Transverse colon (tissue), 4 donors: ENCODE data around the gene SIMC1. TPM values are rescaled to one million over a fixed set of nuclear protein-coding genes. Genes with fewer than 3 reads are reported as not detected.
"Not testable (repeated sequence)": the region's sequence is repeated elsewhere in the genome, so short reads cannot be mapped to it uniquely, and the experiment has no call there.

ENCODE experiments used
- DNase-seq: peaks from one replicate; pipeline ENCODE4 v3.0.0-alpha.2; 2019
- H3K27ac ChIP-seq, 4 donors: fragments of 200-600 bp; sonication (generic); 2 replicates each; pipeline ENCODE4 v1.5.1; 2016 to 2018; ENCODE audit warnings: inconsistent platforms in 4 of 4
- H3K27me3 ChIP-seq: fragments of 200-600 bp; sonication (generic); 2 replicates; pipeline ENCODE4 v1.5.1; 2017; ENCODE audit warnings: inconsistent platforms
- H3K36me3 ChIP-seq, 4 donors: fragments of 200-600 bp; sonication (generic); 2 replicates each; pipeline ENCODE4 v1.5.1; 2017 to 2019; ENCODE audit warnings: inconsistent platforms in 4 of 4
- H3K4me1 ChIP-seq, 4 donors: fragments of 200-600 bp; sonication (generic); 2 replicates each; pipeline ENCODE4 v1.5.1; 2017 to 2020; ENCODE audit warnings: inconsistent platforms in 4 of 4
- H3K4me3 ChIP-seq, 4 donors: fragments of 200-600 bp; sonication (generic); 1 replicate in 1 of 4; 2 replicates in 3 of 4; pipeline versions ENCODE4 v1.5.1 to v1.6.1; 2017 to 2019; ENCODE audit warnings: inconsistent platforms in 4 of 4
- H3K9me3 ChIP-seq, 2 donors: fragments of 200-600 bp; sonication (generic); 2 replicates each; pipeline ENCODE4 v1.5.1; 2017 to 2019; ENCODE audit warnings: inconsistent platforms in 2 of 2
- EP300 ChIP-seq: sonication (generic); formaldehyde crosslinking; IDR thresholded peaks from one replicate; pipeline ENCODE4 v1.6.1; 2017; ENCODE audit warnings: antibody characterized with exemption, low read depth
- POLR2A ChIP-seq: fragments of 450-650 bp; IDR thresholded peaks from one replicate; pipeline ENCODE4 v1.6.1; 2016; ENCODE audit warnings: antibody characterized with exemption, mild to moderate bottlenecking, moderate library complexity
- POLR2AphosphoS5 ChIP-seq, 3 donors: sonication (generic); formaldehyde crosslinking; IDR thresholded peaks; one replicate each; pipeline ENCODE4 v1.6.1; 2016; ENCODE audit warnings: antibody characterized with exemption in 3 of 3
- WGBS, 2 donors: methylation state at CpG; one replicate each; pipeline ENCODE4 v1.1.5; 2018; ENCODE audit warnings: low coverage in 1 of 2; 5-methylcytosine and 5-hydroxymethylcytosine counted together
- in situ Hi-C, 4 donors: fragments of 200-750 bp; cut with MboI; loops; one replicate each; pipeline versions ENCODE4 v1.15.0 to v1.15.1; 2017; ENCODE audit warnings: low sequenced_read_pairs in 3 of 4, low pct_ligation_motif_present in 1 of 4, low pct_unique_long_range_greater_than_20kb in 1 of 4
- intact Hi-C: fragments of 100-400 bp; cut with DNase I; formaldehyde crosslinking; loops from one replicate; pipeline ENCODE4 v1.15.1; 2023; ENCODE audit warnings: low total_unique reads
- total RNA-seq, 4 donors: library from RNA; depleted of rRNA; stranded (reverse); fragments of >200 nt; gene quantifications; one replicate each; pipeline ENCODE4 v1.1.0, GENCODE V29; 2016
- TF ChIP-seq, protein P1 (sequence below), 5 experiments: fragments of 200-600 bp in 3 of 5; fragments of 450-650 bp in 2 of 5; sonication (generic) in 3 of 5; IDR thresholded peaks; 1 replicate in 2 of 5; 2 replicates in 3 of 5; pipeline ENCODE4 v1.5.1; 2016 to 2017; ENCODE audit warnings: antibody characterized with exemption in 5 of 5, inconsistent platforms in 3 of 5, mild to moderate bottlenecking in 2 of 5, moderate library complexity in 1 of 5

The SIMC1 gene
- 10 to 100 TPM; 15.0 to 21.2 (median 17.7) TPM for total RNA-seq

DNA sequence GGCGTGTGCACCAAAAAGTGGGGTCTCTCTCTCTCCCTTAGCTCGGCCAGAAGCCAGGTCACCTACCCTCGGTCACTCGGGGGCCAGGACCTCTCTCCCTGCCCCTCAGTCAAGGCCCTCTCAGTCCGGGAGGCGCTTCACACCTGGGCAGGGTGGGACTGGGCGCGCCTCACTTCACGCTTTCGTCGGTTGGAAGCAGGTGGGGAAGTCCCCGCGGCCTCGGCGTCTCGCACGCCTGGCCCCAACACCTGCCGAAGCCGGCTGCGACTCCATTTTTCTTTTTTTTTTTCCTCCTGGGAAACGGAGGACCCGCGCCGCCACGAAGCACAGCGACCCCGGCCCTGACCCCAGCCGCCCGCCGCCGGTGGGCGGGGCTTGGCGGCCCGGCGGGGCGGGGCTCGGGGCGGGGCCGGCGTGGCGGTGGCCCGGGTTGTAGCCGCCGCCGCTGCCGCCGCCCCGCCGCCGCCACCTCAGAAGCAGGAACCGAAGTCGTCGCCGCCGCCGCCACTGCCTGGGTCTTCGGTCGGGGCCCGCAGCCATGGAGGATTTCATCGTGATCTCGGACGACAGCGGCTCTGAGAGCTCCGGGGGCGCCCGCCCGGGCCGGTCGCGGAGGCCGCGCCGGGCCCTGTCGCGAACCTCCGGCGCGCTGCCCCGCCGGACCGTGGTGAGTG, at the start of gene SIMC1:
Gene SIMC1, plus strand, starts transcription at position 454 of the 674 bp plus-strand sequence. Its CDS starts 85 bp downstream, at position 539.
- 10% methylated on average over 22 of the region's 81 CpGs; no CpG with 5 or more reads in 1 of the 2 donors for WGBS, 2 donors
- intact Hi-C loops, H3K27me3 ChIP-seq, H3K36me3 ChIP-seq, in situ Hi-C loops, H3K9me3 ChIP-seq, H3K4me1 ChIP-seq: not testable (repeated sequence)
- Histone ChIP-seq H3K4me3 (peak within 1 kb of the TSS in 3 of 4 donors; percentile 53 to 67 (median 56)), H3K27ac (peak within 1 kb of the TSS; percentile 55 to 82 (median 74))
- peak; percentile 43 for DNase-seq

DNA sequence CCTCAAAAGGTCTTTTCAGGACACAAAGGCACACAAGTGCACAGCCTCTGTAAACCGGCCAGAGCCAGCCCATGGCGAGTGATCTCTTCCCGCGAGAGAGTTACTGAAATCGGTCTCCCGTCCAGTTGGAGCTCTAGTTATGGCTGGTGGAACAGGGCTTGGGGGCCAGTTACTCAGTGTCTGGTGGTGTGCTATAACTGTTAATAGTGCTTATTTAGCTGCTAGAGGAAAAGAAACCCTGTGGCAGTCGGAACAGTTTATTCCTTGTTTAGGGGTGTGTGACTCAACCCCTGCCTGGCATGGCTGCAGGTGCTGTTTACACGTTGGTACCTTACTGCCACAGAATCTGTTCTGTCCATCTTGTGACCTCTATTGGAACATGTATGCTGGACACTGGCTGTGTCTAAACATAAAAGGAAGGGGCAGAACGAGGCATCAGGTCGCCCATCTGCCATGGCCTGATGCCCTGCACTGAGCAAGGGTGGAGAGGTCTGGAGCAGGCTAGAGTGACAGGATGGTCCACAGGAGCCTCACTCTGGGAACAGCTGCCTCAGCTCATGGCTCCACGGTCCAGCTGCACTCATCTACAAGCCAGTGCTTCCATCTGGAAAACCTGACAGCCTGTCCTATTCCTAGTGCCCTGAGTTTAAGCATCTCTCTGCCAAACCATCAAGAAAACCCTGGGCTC, 49.6 kb upstream of the SIMC1 start:
- no peak overlapping the region for H3K27ac ChIP-seq
- H3K4me3 ChIP-seq: no peak overlapping the region
- WGBS, 2 donors: 91% methylated on average over 11 of the region's 11 CpGs; no CpG with 5 or more reads in 1 of the 2 donors
- no peaks in the 10 kb centered on the region for H3K4me1 ChIP-seq
- in situ Hi-C loops: no loop called here
- H3K9me3 ChIP-seq: no peaks in the 10 kb centered on the region
- TF ChIP-seq POLR2A: no peak
- peaks cover 13% of the 10 kb centered on the region for H3K27me3 ChIP-seq
- H3K36me3 ChIP-seq: no peaks in the 10 kb centered on the region
- no peak for DNase-seq
- intact Hi-C loops: no loop called here

DNA sequence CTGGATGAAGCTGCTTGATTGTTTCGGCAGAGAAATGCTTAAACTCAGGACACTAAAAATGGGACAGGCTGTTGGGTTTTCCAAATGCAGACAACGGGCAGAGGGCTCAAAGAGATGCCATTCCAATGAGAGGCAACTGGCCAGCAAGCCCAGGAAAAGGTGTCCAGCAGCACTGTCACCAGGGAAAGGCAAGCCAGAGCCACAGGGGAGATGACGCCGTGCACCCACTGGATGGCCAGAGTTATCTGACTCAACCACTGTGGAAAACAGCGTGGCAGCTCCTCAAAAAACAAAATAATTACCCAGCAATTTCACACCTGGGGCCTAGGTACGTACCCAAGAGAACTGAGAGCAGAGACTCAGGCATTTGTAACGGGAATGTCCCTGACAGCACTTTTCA, 48.4 kb upstream of the SIMC1 start:
- no peak for DNase-seq
- Histone ChIP-seq H3K27ac (no peak overlapping the region), H3K36me3 (no peaks in the 10 kb centered on the region), H3K27me3 (peaks cover 21% of the 10 kb centered on the region), H3K4me1 (peaks cover 0 to 4% (median 2%) of the 10 kb centered on the region in 4 donors), H3K9me3 (no peaks in the 10 kb centered on the region), H3K4me3 (no peak overlapping the region)
- TF ChIP-seq POLR2AphosphoS5 (IDR thresholded peaks at IDR 0.05) (no peak), POLR2A (no peak), EP300 (no peak)
- TF ChIP-seq, protein P1, sequence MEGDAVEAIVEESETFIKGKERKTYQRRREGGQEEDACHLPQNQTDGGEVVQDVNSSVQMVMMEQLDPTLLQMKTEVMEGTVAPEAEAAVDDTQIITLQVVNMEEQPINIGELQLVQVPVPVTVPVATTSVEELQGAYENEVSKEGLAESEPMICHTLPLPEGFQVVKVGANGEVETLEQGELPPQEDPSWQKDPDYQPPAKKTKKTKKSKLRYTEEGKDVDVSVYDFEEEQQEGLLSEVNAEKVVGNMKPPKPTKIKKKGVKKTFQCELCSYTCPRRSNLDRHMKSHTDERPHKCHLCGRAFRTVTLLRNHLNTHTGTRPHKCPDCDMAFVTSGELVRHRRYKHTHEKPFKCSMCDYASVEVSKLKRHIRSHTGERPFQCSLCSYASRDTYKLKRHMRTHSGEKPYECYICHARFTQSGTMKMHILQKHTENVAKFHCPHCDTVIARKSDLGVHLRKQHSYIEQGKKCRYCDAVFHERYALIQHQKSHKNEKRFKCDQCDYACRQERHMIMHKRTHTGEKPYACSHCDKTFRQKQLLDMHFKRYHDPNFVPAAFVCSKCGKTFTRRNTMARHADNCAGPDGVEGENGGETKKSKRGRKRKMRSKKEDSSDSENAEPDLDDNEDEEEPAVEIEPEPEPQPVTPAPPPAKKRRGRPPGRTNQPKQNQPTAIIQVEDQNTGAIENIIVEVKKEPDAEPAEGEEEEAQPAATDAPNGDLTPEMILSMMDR (IDR thresholded peaks at IDR 0.05): no peak
- intact Hi-C loops: no loop called here
- in situ Hi-C loops: no loop called here
- 73% methylated on average over 7 of the region's 7 CpGs; no CpG with 5 or more reads in 1 of the 2 donors for WGBS, 2 donors

DNA sequence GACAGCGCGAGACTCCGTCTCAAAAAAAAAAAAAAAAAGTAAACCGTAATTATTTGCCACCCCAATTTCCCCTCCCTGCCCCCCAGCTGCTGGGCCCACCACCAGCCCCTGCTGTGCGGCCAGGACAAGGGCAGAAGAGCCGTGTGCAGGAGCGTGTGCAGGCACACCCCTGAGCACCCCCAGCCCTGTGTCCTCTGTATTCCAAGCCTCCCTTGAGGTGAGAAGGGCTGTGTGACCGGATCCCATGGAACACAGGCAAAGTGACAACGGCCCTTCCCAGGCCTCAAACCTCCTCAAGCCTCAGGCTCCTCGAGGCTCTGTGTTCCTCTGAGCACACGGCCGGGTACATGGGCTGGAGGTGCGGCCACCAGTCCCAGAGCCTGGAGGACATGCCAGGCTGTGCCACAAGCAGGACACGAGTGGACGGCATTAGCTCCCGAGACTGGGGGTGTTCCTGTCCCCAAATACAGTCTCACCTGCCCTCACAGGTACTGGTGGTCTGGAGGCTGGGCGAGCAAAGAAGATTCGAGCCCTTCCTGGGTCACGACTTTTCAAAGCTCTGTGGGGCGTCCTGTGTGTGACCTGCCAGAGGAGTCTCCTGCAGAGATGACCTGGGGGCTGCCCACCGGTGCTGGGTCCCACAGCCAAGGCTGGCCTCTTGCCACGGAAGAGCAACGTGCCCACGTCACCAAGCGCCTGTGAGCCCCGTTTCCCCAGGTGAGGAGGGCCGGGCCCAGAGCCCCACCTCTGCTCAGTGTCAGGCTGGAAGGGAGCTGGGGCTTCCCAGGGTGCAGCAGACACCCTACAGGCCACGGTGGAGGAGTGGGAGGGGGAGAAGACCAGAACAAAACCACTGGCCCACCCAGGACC, 47.1 kb upstream of the SIMC1 start:
- intact Hi-C loops (no loop called here), in situ Hi-C loops (no loop called here)
- H3K4me3 ChIP-seq: no peak overlapping the region
- peaks cover 25% of the 10 kb centered on the region for H3K27me3 ChIP-seq
- H3K36me3 ChIP-seq: no peaks in the 10 kb centered on the region
- peaks cover 0 to 4% (median 2%) of the 10 kb centered on the region in 4 donors for H3K4me1 ChIP-seq
- WGBS, 2 donors: 79 to 100% methylated on average over 1 to 22 of the region's 28 CpGs
- H3K9me3 ChIP-seq: no peaks in the 10 kb centered on the region
- H3K27ac ChIP-seq: no peak overlapping the region
- TF ChIP-seq, protein P1 (IDR thresholded peaks at IDR 0.05): no peak
- TF ChIP-seq EP300: no peak
- no peak for TF ChIP-seq POLR2A
- TF ChIP-seq POLR2AphosphoS5 (IDR thresholded peaks at IDR 0.05): no peak
- no peak for DNase-seq
